GM20000 (cell line): ENCODE data around the gene PAFAH2.
A peak's percentile ranks its signal among the peaks of the same experiment; 100 is the strongest.

Source experiments
- DNase-seq: peaks from one replicate; pipeline ENCODE4 v3.0.0; 2012; ENCODE audit warnings: low spot score
- TF ChIP-seq, protein P1 (sequence below): IDR thresholded peaks from 2 replicates; pipeline ENCODE4 v1.5.1; 2012; ENCODE audit warnings: mild to moderate bottlenecking, control low read depth; ENCODE audit errors: extremely low read depth, missing control alignments

The PAFAH2 gene

DNA sequence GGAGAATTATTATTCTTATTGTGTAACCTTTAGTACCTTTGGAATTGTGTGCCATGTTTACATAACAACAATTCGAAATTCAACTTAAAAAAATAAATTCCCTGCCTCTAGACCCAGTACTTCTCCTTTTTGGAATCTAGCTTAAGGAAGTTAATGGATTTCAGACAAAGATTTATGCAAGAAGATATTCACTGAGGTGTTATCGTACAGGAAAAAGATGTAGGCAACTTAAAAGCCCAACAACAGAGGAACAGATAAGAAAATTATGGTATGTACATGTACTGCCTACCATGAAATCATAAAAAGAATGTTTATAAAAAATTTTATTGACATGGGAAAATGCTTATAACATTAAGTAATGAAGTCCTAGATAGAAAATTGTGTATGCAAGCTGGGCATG, 73.4 kb downstream of the PAFAH2 start:
- TF ChIP-seq, protein P1, sequence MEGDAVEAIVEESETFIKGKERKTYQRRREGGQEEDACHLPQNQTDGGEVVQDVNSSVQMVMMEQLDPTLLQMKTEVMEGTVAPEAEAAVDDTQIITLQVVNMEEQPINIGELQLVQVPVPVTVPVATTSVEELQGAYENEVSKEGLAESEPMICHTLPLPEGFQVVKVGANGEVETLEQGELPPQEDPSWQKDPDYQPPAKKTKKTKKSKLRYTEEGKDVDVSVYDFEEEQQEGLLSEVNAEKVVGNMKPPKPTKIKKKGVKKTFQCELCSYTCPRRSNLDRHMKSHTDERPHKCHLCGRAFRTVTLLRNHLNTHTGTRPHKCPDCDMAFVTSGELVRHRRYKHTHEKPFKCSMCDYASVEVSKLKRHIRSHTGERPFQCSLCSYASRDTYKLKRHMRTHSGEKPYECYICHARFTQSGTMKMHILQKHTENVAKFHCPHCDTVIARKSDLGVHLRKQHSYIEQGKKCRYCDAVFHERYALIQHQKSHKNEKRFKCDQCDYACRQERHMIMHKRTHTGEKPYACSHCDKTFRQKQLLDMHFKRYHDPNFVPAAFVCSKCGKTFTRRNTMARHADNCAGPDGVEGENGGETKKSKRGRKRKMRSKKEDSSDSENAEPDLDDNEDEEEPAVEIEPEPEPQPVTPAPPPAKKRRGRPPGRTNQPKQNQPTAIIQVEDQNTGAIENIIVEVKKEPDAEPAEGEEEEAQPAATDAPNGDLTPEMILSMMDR: no peak
- no peak for DNase-seq

GRCh38 chr1:25922971-25923552, 74.8 kb downstream of the PAFAH2 start:
- peak; percentile 27 for DNase-seq

DNA sequence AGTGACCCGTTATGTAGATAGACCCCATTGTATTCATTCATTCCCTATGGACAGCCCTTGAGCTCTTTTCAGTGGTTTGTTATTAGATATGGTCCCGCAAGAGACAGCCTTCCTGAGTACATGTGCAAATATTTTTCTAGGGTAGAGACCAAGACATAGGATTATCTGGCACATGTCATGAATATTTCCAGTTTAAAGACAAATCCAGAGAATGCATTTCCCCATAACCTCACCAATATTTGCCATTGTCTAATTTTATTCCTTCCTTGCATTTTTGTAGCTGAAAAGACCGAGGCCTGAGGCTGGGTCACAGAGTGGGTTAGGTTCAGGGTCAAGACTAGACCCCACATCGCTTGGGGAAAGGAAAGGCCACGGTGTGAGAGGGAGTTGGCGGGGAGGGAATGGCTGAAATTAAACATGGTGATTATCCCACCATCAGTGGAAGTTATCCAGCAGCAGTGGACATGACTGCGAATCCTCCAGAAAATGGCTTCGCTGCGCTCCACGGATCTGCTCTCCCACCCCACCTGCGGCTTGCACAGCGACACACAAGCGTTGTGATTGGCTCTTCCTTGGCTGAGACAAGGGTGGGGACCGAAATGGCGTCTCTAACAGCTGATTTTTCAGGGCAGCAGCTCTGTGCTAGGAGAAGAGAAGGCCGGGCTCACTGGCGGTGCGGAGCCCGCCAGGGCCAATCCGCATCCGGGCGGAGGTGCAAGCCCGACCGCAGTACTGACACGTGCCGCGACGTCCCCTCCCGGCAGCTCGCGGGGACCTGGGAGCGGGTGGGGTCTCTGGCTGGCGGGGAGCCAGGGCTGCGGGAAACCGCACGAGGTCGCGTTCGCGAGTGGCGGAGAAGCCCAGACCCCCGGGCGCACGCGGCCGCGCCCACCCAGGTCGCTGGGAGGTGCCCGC, 75.5 kb downstream of the PAFAH2 start:
- TF ChIP-seq, protein P1: no peak
- DNase-seq: peak; percentile 50

More at GRCh38 chr1:25922971-25923552, 74.8 kb downstream of the PAFAH2 start:
- TF ChIP-seq, protein P1: no peak

DNA sequence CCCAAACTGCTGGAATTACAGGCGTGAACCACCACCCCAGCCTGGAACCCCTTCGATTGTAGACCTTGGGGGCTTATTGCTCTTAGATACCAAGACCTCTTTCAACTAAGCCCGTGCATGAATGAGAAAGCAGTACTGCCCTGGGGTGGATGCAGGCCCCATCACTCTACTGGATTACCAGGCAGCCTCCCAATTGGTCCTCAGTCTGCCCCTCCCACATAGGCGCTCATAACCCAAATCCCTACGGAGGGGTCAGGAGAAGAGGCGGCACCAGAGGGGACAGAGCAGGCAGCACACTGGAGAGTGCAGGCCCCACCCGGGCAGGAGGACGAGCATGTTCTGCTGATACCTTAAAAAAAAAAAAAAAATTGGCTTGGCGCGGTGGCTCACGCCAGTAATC, 79.2 kb downstream of the PAFAH2 start:
- TF ChIP-seq, protein P1: no peak
- no peak for DNase-seq

DNA sequence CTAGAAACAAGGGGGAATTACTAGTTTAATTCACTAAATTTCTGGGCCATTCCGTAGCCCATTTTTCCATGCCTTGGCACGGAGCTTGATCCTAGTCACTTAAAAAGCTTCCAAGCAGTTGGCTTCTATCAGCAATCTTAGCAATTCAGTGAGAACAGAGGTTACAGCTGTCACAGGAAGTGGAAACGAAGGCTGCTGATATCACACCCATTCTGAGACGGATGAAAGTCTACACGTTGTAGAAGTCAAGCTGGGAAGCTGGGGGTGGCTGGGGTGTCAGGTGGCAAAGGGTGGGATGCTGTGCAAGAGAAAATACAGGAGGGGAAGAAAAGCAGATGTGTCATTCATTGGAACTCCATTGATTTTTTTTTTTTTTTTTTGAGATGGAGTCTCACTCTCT, 79.9 kb downstream of the PAFAH2 start:
- no peak for DNase-seq
- TF ChIP-seq, protein P1: no peak

DNA sequence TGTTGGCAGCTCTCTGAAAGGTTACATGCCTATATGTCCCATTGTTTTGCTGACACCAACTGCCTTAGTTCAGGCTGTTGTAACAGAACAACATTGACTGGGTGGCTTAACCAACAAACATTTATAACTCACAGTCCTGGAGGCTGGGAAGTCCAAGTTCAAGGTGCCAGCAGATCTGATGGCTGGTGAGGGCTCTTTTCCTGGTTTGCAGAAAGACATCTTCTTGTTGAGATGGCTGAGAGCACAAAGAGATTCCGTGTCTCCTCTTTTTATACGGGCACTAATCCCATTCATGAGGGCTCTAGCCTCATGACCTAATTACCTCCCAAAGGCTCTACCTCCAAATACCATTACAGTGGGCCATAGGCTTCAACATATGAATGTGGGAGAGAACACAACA, 81.4 kb downstream of the PAFAH2 start:
- TF ChIP-seq, protein P1: no peak
- DNase-seq: no peak

GRCh38 chr1:25914074-25914995, 83.5 kb downstream of the PAFAH2 start:
- TF ChIP-seq, protein P1: no peak
- no peak for DNase-seq
